GM18867 (cell line): ENCODE measurements around the gene DENND1A.
"Not testable (repeated sequence)": the region's sequence is repeated elsewhere in the genome, so short reads cannot be mapped to it uniquely, and the experiment has no call there.

Experiments
- ATAC-seq: cut with Tn5 transposase; IDR thresholded peaks from one replicate; pipeline ENCODE4 v1.9.1; 2021; ENCODE audit warnings: mild to moderate bottlenecking, moderate library complexity; ENCODE audit not compliant: unreplicated experiment

DENND1A gene

GRCh38 chr9:123825342-123826060, 104.4 kb downstream of the DENND1A start:
- no peak for ATAC-seq

GRCh38 chr9:123823194-123823947, 106.6 kb downstream of the DENND1A start:
- ATAC-seq = no peak

- ATAC-seq = no peak
Observed at GRCh38 chr9:123821619-123822018, 108.3 kb downstream of the DENND1A start.

- ATAC-seq = no peak
Observed at GRCh38 chr9:123820139-123820538, 109.8 kb downstream of the DENND1A start.

GRCh38 chr9:123816817-123817472, 113.0 kb downstream of the DENND1A start:
- ATAC-seq = no peak

GRCh38 chr9:123815856-123816255, 114.1 kb downstream of the DENND1A start:
- not testable (repeated sequence) for ATAC-seq

- no peak for ATAC-seq
Observed at GRCh38 chr9:123814496-123814895, 115.4 kb downstream of the DENND1A start.

- no peak for ATAC-seq
Observed at GRCh38 chr9:123812984-123813383, 116.9 kb downstream of the DENND1A start.

- ATAC-seq = no peak
Observed at GRCh38 chr9:123807251-123807650, 122.7 kb downstream of the DENND1A start.

GRCh38 chr9:123806829-123807228, 123.1 kb downstream of the DENND1A start:
- ATAC-seq = no peak

- ATAC-seq = no peak
Observed at GRCh38 chr9:123798195-123798594, 131.7 kb downstream of the DENND1A start.

- ATAC-seq = no peak
Observed at GRCh38 chr9:123796618-123797484, 133.1 kb downstream of the DENND1A start.

GRCh38 chr9:123796094-123796493, 133.8 kb downstream of the DENND1A start:
- no peak for ATAC-seq

- ATAC-seq = no peak
Observed at GRCh38 chr9:123795336-123795735, 134.6 kb downstream of the DENND1A start.

GRCh38 chr9:123792501-123792900, 137.4 kb downstream of the DENND1A start:
- ATAC-seq = no peak

- ATAC-seq = no peak
Observed at GRCh38 chr9:123789554-123790292, 140.2 kb downstream of the DENND1A start.

- ATAC-seq = no peak
Observed at GRCh38 chr9:123787416-123787815, 142.5 kb downstream of the DENND1A start.

- ATAC-seq = no peak
Observed at GRCh38 chr9:123784518-123784917, 145.4 kb downstream of the DENND1A start.

GRCh38 chr9:123778232-123778902, 151.6 kb downstream of the DENND1A start:
- no peak for ATAC-seq
